H1 (cell line): ENCODE results near the gene MARK4. TPM values are rescaled to one million over a fixed set of nuclear protein-coding genes. Genes with fewer than 3 reads are reported as not detected.

Source experiments
- CTCF ChIA-PET: fragments of 300-600 bp; sonication (Branson Sonifier 250); formaldehyde crosslinking; loops from one replicate; lab custom pipeline; 2021; ENCODE audit not compliant: partially characterized antibody; lab: Charles Lee
- POLR2A ChIA-PET: fragments of 300-600 bp; sonication (Branson Sonifier 250); formaldehyde crosslinking; loops from one replicate; lab custom pipeline; 2021; ENCODE audit warnings: inconsistent platforms; ENCODE audit not compliant: partially characterized antibody; lab: Charles Lee
- DNase-seq, 2 experiments: peaks; one replicate each; pipeline versions ENCODE4 v3.0.0 to v3.0.0-alpha.2; 2010 to 2022; ENCODE audit warnings: low spot score in 2 of 2, low read depth in 1 of 2, mixed read lengths in 1 of 2
- FAIRE-seq: peaks from 2 replicates; lab custom pipeline; 2011; peaks lifted over from hg19 to GRCh38; lab: Jason Lieb, UNC
- H2AFZ ChIP-seq: 2 replicates; pipeline ENCODE4 v1.8.1; 2012; ENCODE audit warnings: low read length, inconsistent platforms
- H2AK5ac ChIP-seq: 2 replicates; pipeline ENCODE4 v1.6.1; 2013; ENCODE audit warnings: low read depth, low read length
- H2BK120ac ChIP-seq: replicated peaks from 2 replicates; pipeline ENCODE3; 2013; ENCODE audit warnings: low read depth, low read length, inconsistent platforms
- H2BK12ac ChIP-seq: 2 replicates; pipeline ENCODE4 v1.6.1; 2013; ENCODE audit warnings: low read depth, low read length
- H2BK15ac ChIP-seq: 2 replicates; pipeline ENCODE4 v1.6.1; 2013; ENCODE audit warnings: low read length
- H2BK20ac ChIP-seq: 2 replicates; pipeline ENCODE4 v1.6.1; 2013; ENCODE audit warnings: low read length
- H2BK5ac ChIP-seq: 2 replicates; pipeline ENCODE4 v1.6.1; 2013; ENCODE audit warnings: low read depth, low read length
- H3K14ac ChIP-seq: 2 replicates; pipeline ENCODE4 v1.6.1; 2013; ENCODE audit warnings: inconsistent platforms; ENCODE audit not compliant: insufficient read length
- H3K18ac ChIP-seq: 2 replicates; pipeline ENCODE4 v1.6.1; 2013; ENCODE audit warnings: low read length; ENCODE audit errors: extremely low read depth
- H3K23ac ChIP-seq: 2 replicates; pipeline ENCODE4 v1.6.1; 2013; ENCODE audit warnings: inconsistent platforms; ENCODE audit not compliant: insufficient read length
- H3K23me2 ChIP-seq: 2 replicates; pipeline ENCODE4 v1.6.1; 2013; ENCODE audit warnings: low read depth, low read length
- H3K27ac ChIP-seq: 2 replicates; pipeline ENCODE4 v1.6.1; 2011; ENCODE audit warnings: low read depth, low read length, inconsistent platforms
- H3K27me3 ChIP-seq, 4 experiments: replicated peaks in 1 of 4; 1 replicate in 1 of 4; 2 replicates in 3 of 4; pipeline versions ENCODE4 v1.6.1 to v1.8.1; 2011 to 2013; ENCODE audit warnings: low read length in 3 of 4, mild to moderate bottlenecking in 3 of 4, inconsistent platforms in 2 of 4, mixed read lengths in 2 of 4, moderate library complexity in 1 of 4; ENCODE audit not compliant: control insufficient read depth in 3 of 4, insufficient read depth in 3 of 4; ENCODE audit errors: extremely low read depth in 1 of 4
- H3K36me3 ChIP-seq, 4 experiments: 2 replicates each; pipeline versions ENCODE4 v1.6.1 to v1.8.1; 2011 to 2013; ENCODE audit warnings: mild to moderate bottlenecking in 4 of 4, low read length in 3 of 4, moderate library complexity in 2 of 4, control low read depth in 1 of 4, inconsistent platforms in 1 of 4; ENCODE audit not compliant: insufficient read depth in 4 of 4, control insufficient read depth in 2 of 4
- H3K4ac ChIP-seq: replicated peaks from 2 replicates; pipeline ENCODE3; 2013; ENCODE audit warnings: low read length, low read depth, mixed read lengths, inconsistent platforms; ENCODE audit not compliant: insufficient read length
- H3K4me1 ChIP-seq, 4 experiments: replicated peaks in 1 of 4; 1 replicate in 1 of 4; 2 replicates in 3 of 4; pipeline versions ENCODE4 v1.6.1 to v1.8.1; 2011 to 2013; ENCODE audit warnings: low read length in 3 of 4, inconsistent platforms in 2 of 4, mixed read lengths in 1 of 4; ENCODE audit not compliant: insufficient read depth in 4 of 4, control insufficient read depth in 3 of 4
- H3K4me2 ChIP-seq, 2 experiments: 2 replicates each; pipeline versions ENCODE4 v1.6.1 to v1.8.1; 2011 to 2013; ENCODE audit warnings: low read depth in 2 of 2, low read length in 2 of 2, control low read depth in 1 of 2, inconsistent platforms in 1 of 2, mild to moderate bottlenecking in 1 of 2; ENCODE audit not compliant: insufficient read depth in 1 of 2
- H3K4me3 ChIP-seq, 4 experiments: fragments of 200-600, 300-600 bp in 1 of 4; sonication (generic), shearing (Covaris generic), sonication (Bioruptor Twin) in 1 of 4; 2 replicates each; pipeline versions ENCODE4 v1.5.1 to v1.8.1; 2011 to 2016; ENCODE audit warnings: low read length in 4 of 4, low read depth in 3 of 4, control low read depth in 2 of 4, inconsistent platforms in 2 of 4, mild to moderate bottlenecking in 2 of 4, mixed read lengths in 1 of 4, moderate library complexity in 1 of 4; ENCODE audit not compliant: insufficient read depth in 2 of 4; ENCODE audit errors: extremely low read depth in 1 of 4
- H3K56ac ChIP-seq: replicated peaks from 2 replicates; pipeline ENCODE3; 2013; ENCODE audit warnings: low read depth, mild to moderate bottlenecking, mixed read lengths, low read length, inconsistent platforms; ENCODE audit not compliant: insufficient read length
- H3K79me1 ChIP-seq: 2 replicates; pipeline ENCODE4 v1.6.1; 2013; ENCODE audit warnings: low read depth, low read length, control low read depth
- H3K79me2 ChIP-seq, 2 experiments: 2 replicates each; pipeline versions ENCODE4 v1.6.1 to v1.8.1; 2012 to 2013; ENCODE audit warnings: low read length in 2 of 2, mild to moderate bottlenecking in 2 of 2, inconsistent platforms in 1 of 2; ENCODE audit not compliant: insufficient read depth in 2 of 2, control insufficient read depth in 1 of 2
- H3K9ac ChIP-seq, 4 experiments: replicated peaks in 1 of 4; 1 replicate in 1 of 4; 2 replicates in 3 of 4; pipeline versions ENCODE4 v1.6.1 to v1.8.1; 2011 to 2013; ENCODE audit warnings: low read depth in 3 of 4, low read length in 3 of 4, control low read depth in 2 of 4, mild to moderate bottlenecking in 2 of 4, moderate library complexity in 2 of 4, inconsistent platforms in 1 of 4; ENCODE audit errors: extremely low read depth in 1 of 4
- H3K9me3 ChIP-seq, 2 experiments: 2 replicates each; pipeline versions ENCODE4 v1.6.1 to v1.8.1; 2012 to 2013; ENCODE audit warnings: mild to moderate bottlenecking in 2 of 2, moderate library complexity in 2 of 2, control low read depth in 1 of 2, inconsistent platforms in 1 of 2, low read depth in 1 of 2, low read length in 1 of 2, mixed read lengths in 1 of 2; ENCODE audit not compliant: insufficient read depth in 2 of 2
- H4K20me1 ChIP-seq, 2 experiments: replicated peaks in 1 of 2; 2 replicates each; pipeline versions ENCODE3 to v1.8.1; 2011 to 2013; ENCODE audit warnings: inconsistent platforms in 2 of 2, low read length in 2 of 2, mild to moderate bottlenecking in 1 of 2; ENCODE audit not compliant: insufficient read depth in 2 of 2, control insufficient read depth in 1 of 2
- H4K5ac ChIP-seq: 2 replicates; pipeline ENCODE4 v1.6.1; 2013; ENCODE audit warnings: low read length, low read depth, mixed read lengths, inconsistent platforms; ENCODE audit not compliant: insufficient read length
- H4K8ac ChIP-seq: 2 replicates; pipeline ENCODE4 v1.8.0; 2013; ENCODE audit warnings: mild to moderate bottlenecking, moderate library complexity, low read length, inconsistent platforms; ENCODE audit not compliant: insufficient read depth; ENCODE audit errors: extremely low read depth
- H4K91ac ChIP-seq: replicated peaks from 2 replicates; pipeline ENCODE3; 2013; ENCODE audit warnings: low read length, mixed read lengths, inconsistent platforms; ENCODE audit not compliant: insufficient read length
- CBX5 ChIP-seq: fragments of 300-800, 300-1000 bp; sonication (generic); IDR thresholded peaks from 2 replicates; pipeline ENCODE4 v1.7.1; 2016; ENCODE audit warnings: antibody characterized with exemption, low read length, low read depth
- RXRA ChIP-seq: IDR thresholded peaks from 2 replicates; pipeline ENCODE4 v1.6.1; 2011; ENCODE audit warnings: low read depth, mild to moderate bottlenecking, low read length, moderate library complexity; ENCODE audit not compliant: insufficient read depth
- SP4 ChIP-seq: IDR thresholded peaks from 2 replicates; pipeline ENCODE4 v1.6.1; 2012; ENCODE audit warnings: low read length, inconsistent platforms
- WGBS, 2 experiments: shearing (Covaris generic) in 1 of 2; methylation state at CpG; one replicate each; pipeline versions ENCODE4 v1.1.6 to v1.1.7; 2013 to 2015; ENCODE audit warnings: low lambda C conversion rate in 2 of 2, mixed read lengths in 2 of 2, inconsistent platforms in 1 of 2, low coverage in 1 of 2, missing lambda C conversion rate in 1 of 2; ENCODE audit not compliant: insufficient replicate concordance in 2 of 2, insufficient coverage in 1 of 2, insufficient read length in 1 of 2; ENCODE audit errors: extremely low coverage in 1 of 2, missing lambda C conversion rate in 1 of 2; 5-methylcytosine and 5-hydroxymethylcytosine counted together
- polyA plus RNA-seq, 7 experiments: library from polyadenylated mRNA; depleted of rRNA in 3 of 7; stranded (reverse) in 5 of 7; unstranded in 2 of 7; fragments of >200 nt in 5 of 7; fragments of 200-250 nt in 2 of 7; gene quantifications; 1 replicate in 5 of 7; 2 replicates in 1 of 7; 4 replicates in 1 of 7; pipeline versions ENCODE4 v1.2.1 to v1.2.3, GENCODE V29; 2011 to 2013; ENCODE audit warnings: missing spikeins in 2 of 7, mixed read lengths in 2 of 7
- total RNA-seq: library from RNA; stranded (reverse); fragmentation: NEBNext Ultra II Directional; extraction: Animal tissue kit (Norgen Biotek cat#: 25700); gene quantifications from 2 replicates; pipeline ENCODE4 v1.2.1, GENCODE V29; 2021

The MARK4 gene
- total and polyA plus RNA-seq, 2 of the 8 experiments (the other 6 are each of a cell fraction or from before 2014, with no cell fraction given) = 12.3 to 49.8 TPM

DNA sequence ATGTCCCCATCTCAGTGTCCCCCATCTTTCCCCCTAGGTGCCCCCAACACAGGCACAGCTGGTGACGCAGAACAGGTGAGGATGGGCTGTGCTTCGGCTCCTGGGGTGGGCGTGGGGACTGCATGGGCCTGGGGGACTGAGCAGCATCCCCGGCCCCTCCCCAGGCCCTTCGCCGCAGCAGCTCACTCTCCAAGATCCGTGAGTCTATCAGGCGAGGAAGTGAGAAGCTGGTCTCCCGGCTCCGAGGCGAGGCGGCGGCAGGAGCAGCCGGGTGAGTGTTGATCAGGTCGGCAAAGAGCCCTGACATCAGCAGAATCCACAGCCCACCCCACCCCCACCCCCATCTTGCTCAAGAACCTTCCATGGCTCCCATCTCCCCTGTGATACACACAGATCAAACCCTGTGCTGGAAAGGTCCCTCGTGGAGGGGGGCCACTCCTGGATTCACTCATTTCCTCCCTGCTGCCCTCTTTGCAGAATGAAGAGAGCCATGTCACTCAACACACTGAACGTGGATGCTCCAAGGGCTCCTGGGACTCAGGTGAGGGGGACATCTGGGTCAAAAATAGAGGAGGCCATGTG, 99.5 kb downstream of the MARK4 start:
- Histone ChIP-seq H2AK5ac (no peak overlapping the region), H3K9me3 (no peaks in the 10 kb centered on the region), H3K36me3 (peaks cover 18 to 53% (median 41%) of the 10 kb centered on the region in 4 experiments; a peak in 6 of 8 replicates), H4K8ac (no peak overlapping the region; the same call in 1 of the 2 replicates), H2AFZ (no peak overlapping the region), H3K27ac (no peak overlapping the region), H3K4me1 (peaks cover 0 to 9% (median 5%) of the 10 kb centered on the region in 4 experiments; a peak in 2 of 7 replicates), H2BK12ac (no peak overlapping the region), H4K20me1 (peaks cover 1 to 33% of the 10 kb centered on the region in 2 experiments), H3K27me3 (no peaks in the 10 kb centered on the region), H3K79me1 (no peaks in the 10 kb centered on the region), H3K4me2 (no peak overlapping the region), H4K91ac (no peak overlapping the region), H3K9ac (no peak overlapping the region), H3K23me2 (no peaks in the 10 kb centered on the region), H3K18ac (no peak overlapping the region), H3K4ac (no peak overlapping the region), H2BK120ac (no peak overlapping the region), H3K79me2 (no peaks in the 10 kb centered on the region), H3K56ac (no peak overlapping the region), H2BK15ac (no peak overlapping the region), H2BK20ac (no peak overlapping the region), H3K23ac (no peak overlapping the region), H3K4me3 (no peak overlapping the region), H3K14ac (no peak overlapping the region), H2BK5ac (no peak overlapping the region), H4K5ac (no peak overlapping the region)
- 96% methylated on average over 14 of the region's 17 CpGs; no CpG with 5 or more reads in 1 of the 2 experiments for WGBS, 2 experiments
- no peak for FAIRE-seq
- TF ChIP-seq SP4 (no peak), CBX5 (no peak), RXRA (no peak)
- ChIA-PET POLR2A (interaction anchor here (0.8 to 5.9 kb wide), 5 partner anchors 10 to 51 kb away, joined by 3 to 36 read pairs (median 5); partner anchors contain the start of gene ERCC2), CTCF (interaction anchor here (0.7 to 1.9 kb wide), 3 partner anchors 9 to 89 kb away, joined by 3 to 4 read pairs (median 3); partner anchors contain the start of gene ERCC2)
- no peak for DNase-seq
